GM21786 (cell line): Measurements from ENCODE around the gene GGA1.
"Not testable (repeated sequence)": the region's sequence is repeated elsewhere in the genome, so short reads cannot be mapped to it uniquely, and the experiment has no call there.

Experiments used
- ATAC-seq: cut with Tn5 transposase; IDR thresholded peaks from one replicate; pipeline ENCODE4 v1.9.1; 2021; ENCODE audit not compliant: unreplicated experiment

Gene GGA1

GRCh38 chr22:37569921-37570660 lies 38.5 kb upstream of the GGA1 start:
- no peak for ATAC-seq

- no peak for ATAC-seq
Measured at GRCh38 chr22:37570661-37570976, 38.0 kb upstream of the GGA1 start.

- ATAC-seq = no peak
Measured at GRCh38 chr22:37571258-37571991, 37.2 kb upstream of the GGA1 start.

GRCh38 chr22:37571992-37572373 lies 36.7 kb upstream of the GGA1 start:
- no peak for ATAC-seq

- ATAC-seq = no peak
Measured at GRCh38 chr22:37575490-37576003, 33.1 kb upstream of the GGA1 start.

- no peak for ATAC-seq
Measured at GRCh38 chr22:37578002-37578401, 30.6 kb upstream of the GGA1 start.

- ATAC-seq = no peak
Measured at GRCh38 chr22:37581504-37581903, 27.1 kb upstream of the GGA1 start.

GRCh38 chr22:37582526-37582925 lies 26.1 kb upstream of the GGA1 start:
- no peak for ATAC-seq

- ATAC-seq = no peak
Measured at GRCh38 chr22:37588546-37589215, 20.0 kb upstream of the GGA1 start.

GRCh38 chr22:37589636-37590035 lies 19.0 kb upstream of the GGA1 start:
- no peak for ATAC-seq

- not testable (repeated sequence) for ATAC-seq
Measured at GRCh38 chr22:37591081-37591480, 17.6 kb upstream of the GGA1 start.

- ATAC-seq = no peak
Measured at GRCh38 chr22:37591823-37592404, 16.7 kb upstream of the GGA1 start.

GRCh38 chr22:37594237-37594636 lies 14.4 kb upstream of the GGA1 start:
- ATAC-seq = no peak

- no peak for ATAC-seq
Measured at GRCh38 chr22:37599153-37599552, 9.5 kb upstream of the GGA1 start.

- ATAC-seq = no peak
Measured at GRCh38 chr22:37601203-37601539, 7.5 kb upstream of the GGA1 start.

GRCh38 chr22:37601540-37602442 lies 6.8 kb upstream of the GGA1 start:
- no peak for ATAC-seq

- not testable (repeated sequence) for ATAC-seq
Measured at GRCh38 chr22:37602546-37603277, 5.9 kb upstream of the GGA1 start.

GRCh38 chr22:37604074-37604473 lies 4.6 kb upstream of the GGA1 start:
- no peak for ATAC-seq

GRCh38 chr22:37604875-37605274 lies 3.8 kb upstream of the GGA1 start:
- ATAC-seq = no peak
